HEK293T (cell line): Measurements from ENCODE around the gene TBL1XR1.

Source experiments
- CTCF ChIA-PET: fragments of 350-600 bp; formaldehyde crosslinking; extraction: SDS; loops from one replicate; lab custom pipeline; 2021; ENCODE audit warnings: antibody characterized with exemption, inconsistent platforms; lab: Yijun Ruan, JAX
- POLR2A ChIA-PET: fragments of 350-600 bp; formaldehyde crosslinking; extraction: SDS; loops from one replicate; lab custom pipeline; 2020; ENCODE audit warnings: antibody characterized with exemption, inconsistent platforms; lab: Yijun Ruan, JAX
- DNase-seq: peaks from one replicate; pipeline ENCODE4 v3.0.0; 2012; ENCODE audit warnings: mixed read lengths; ENCODE audit errors: extremely low spot score
- ARNT ChIP-seq: fragments of 450-650 bp; IDR thresholded peaks from 2 replicates; pipeline ENCODE4 v1.6.1; 2017; ENCODE audit warnings: mild to moderate bottlenecking
- CTBP1 ChIP-seq: fragments of 450-650 bp; IDR thresholded peaks from 2 replicates; pipeline ENCODE4 v1.6.1; 2016; ENCODE audit warnings: borderline replicate concordance
- FOXA1 ChIP-seq: fragments of 450-650 bp; IDR thresholded peaks from 2 replicates; pipeline ENCODE4 v1.6.1; 2016; ENCODE audit warnings: mild to moderate bottlenecking
- FOXK2 ChIP-seq: fragments of 450-650 bp; IDR thresholded peaks from 2 replicates; pipeline ENCODE4 v1.6.1; 2016; ENCODE audit warnings: mild to moderate bottlenecking
- FOXM1 ChIP-seq: fragments of 450-650 bp; IDR thresholded peaks from 2 replicates; pipeline ENCODE4 v1.6.1; 2017; ENCODE audit warnings: mild to moderate bottlenecking, borderline replicate concordance
- HDGF ChIP-seq: fragments of 450-650 bp; IDR thresholded peaks from 2 replicates; pipeline ENCODE4 v1.6.1; 2017; ENCODE audit warnings: antibody characterized with exemption, borderline replicate concordance
- L3MBTL2 ChIP-seq: fragments of 450-650 bp; conservative IDR thresholded peaks from 2 replicates; pipeline ENCODE4 v1.6.1; 2016; ENCODE audit warnings: mild to moderate bottlenecking
- LEF1 ChIP-seq: fragments of 450-650 bp; IDR thresholded peaks from 2 replicates; pipeline ENCODE4 v1.6.1; 2017; ENCODE audit warnings: mild to moderate bottlenecking, borderline replicate concordance
- NFRKB ChIP-seq: fragments of 450-650 bp; IDR thresholded peaks from 2 replicates; pipeline ENCODE4 v1.6.1; 2016; ENCODE audit warnings: mild to moderate bottlenecking, moderate library complexity
- PKNOX1 ChIP-seq: fragments of 450-650 bp; IDR thresholded peaks from 2 replicates; pipeline ENCODE4 v1.6.1; 2016
- SP1 ChIP-seq: fragments of 450-650 bp; IDR thresholded peaks from 2 replicates; pipeline ENCODE4 v1.6.1; 2017
- SUZ12 ChIP-seq: fragments of 450-650 bp; IDR thresholded peaks from 2 replicates; pipeline ENCODE4 v1.6.1; 2016; ENCODE audit warnings: mild to moderate bottlenecking
- TARDBP ChIP-seq: fragments of 450-650 bp; IDR thresholded peaks from 2 replicates; pipeline ENCODE4 v1.6.1; 2016
- ZNF384 ChIP-seq: fragments of 450-650 bp; IDR thresholded peaks from 2 replicates; pipeline ENCODE4 v1.6.1; 2016

Gene TBL1XR1

GRCh38 chr3:176971613-176972174, 225.6 kb downstream of the TBL1XR1 start:
- POLR2A ChIA-PET: no interaction called here
- TF ChIP-seq NFRKB (no peak), ARNT (no peak), PKNOX1 (no peak), L3MBTL2 (no peak), FOXK2 (no peak), FOXM1 (no peak), SUZ12 (no peak), CTBP1 (no peak), HDGF (no peak)
- CTCF ChIA-PET: no interaction called here
- DNase-seq: no peak

- ChIA-PET POLR2A (no interaction called here), CTCF (no interaction called here)
- TF ChIP-seq PKNOX1: no peak
- TF ChIP-seq FOXM1: no peak
- TF ChIP-seq HDGF: no peak
- TF ChIP-seq ARNT: no peak
- TF ChIP-seq L3MBTL2: no peak
- no peak for TF ChIP-seq ZNF384
- TF ChIP-seq FOXK2: no peak
- no peak for TF ChIP-seq SP1
- no peak for TF ChIP-seq SUZ12
- no peak for DNase-seq
Measured at GRCh38 chr3:176970770-176971169, 226.5 kb downstream of the TBL1XR1 start.

DNA sequence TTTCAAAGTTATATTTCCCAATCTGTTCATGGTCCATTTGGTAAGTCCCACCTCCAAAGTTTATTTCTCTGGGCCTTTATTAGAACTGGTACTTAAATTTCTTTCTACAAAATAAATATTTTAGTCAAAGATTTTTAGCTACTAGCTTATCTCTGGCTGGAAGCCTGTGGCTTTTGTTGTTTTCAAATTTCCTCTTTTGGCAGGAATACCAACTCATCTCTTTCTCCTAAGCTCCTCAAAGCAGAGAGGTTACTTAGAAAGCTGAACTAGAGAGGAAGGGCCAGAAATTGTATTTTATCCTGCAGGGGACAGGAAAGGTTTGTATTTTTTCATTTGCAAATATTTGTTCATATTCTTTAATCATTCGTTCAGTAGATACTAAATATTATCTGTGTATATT, 227.8 kb downstream of the TBL1XR1 start:
- no peak for DNase-seq
- no peak for TF ChIP-seq ARNT
- no peak for TF ChIP-seq SUZ12
- TF ChIP-seq FOXM1: no peak
- no peak for TF ChIP-seq ZNF384
- TF ChIP-seq FOXA1: no peak
- TF ChIP-seq FOXK2: no peak
- TF ChIP-seq TARDBP: no peak
- no peak for TF ChIP-seq LEF1
- ChIA-PET POLR2A (no interaction called here), CTCF (no interaction called here)
